ENCODE data around the gene TLCD2. TPM values are rescaled to one million over a fixed set of nuclear protein-coding genes. Genes with fewer than 3 reads are reported as not detected.
A peak's percentile ranks its signal among the peaks of the same experiment; 100 is the strongest.

TLCD2 gene
- total RNA-seq, 1 donor from 2014 or later = 8.6 TPM

DNA sequence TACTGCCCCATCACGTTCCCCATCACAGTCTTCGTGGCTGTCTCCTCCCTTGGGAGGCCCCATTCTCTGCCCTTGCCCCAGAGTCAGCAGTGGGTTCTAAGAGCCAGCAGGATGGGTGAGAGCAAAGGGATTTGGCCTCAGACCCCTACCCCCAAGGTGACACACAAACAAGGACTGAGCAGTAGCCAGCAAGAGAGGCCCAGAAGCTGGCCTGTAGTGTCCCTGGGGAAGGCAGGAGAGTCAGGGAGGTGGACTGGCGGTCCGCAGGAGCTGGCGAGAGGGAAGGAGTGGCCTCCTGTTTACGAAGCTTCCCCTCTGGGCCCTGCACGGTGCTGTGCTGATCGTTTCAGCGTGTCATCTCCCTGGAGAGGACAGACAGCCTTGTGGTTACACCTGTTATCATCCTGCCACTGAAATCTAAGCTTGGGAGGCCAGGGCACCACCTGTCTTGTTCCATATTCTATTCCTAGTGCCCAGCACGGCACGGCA lies 22.7 kb upstream of the TLCD2 start:
- peaks cover 15% of the 10 kb centered on the region for H3K4me1 Mint-ChIP-seq
- DNase-seq (ENCODE audit: low spot score in 2 of 2, unreplicated experiment in 2 of 2) = no peak
- H3K36me3 Mint-ChIP-seq = peaks cover 14% of the 10 kb centered on the region
- no peak overlapping the region for H3K4me3 Mint-ChIP-seq
- TF ChIP-seq, protein P1, sequence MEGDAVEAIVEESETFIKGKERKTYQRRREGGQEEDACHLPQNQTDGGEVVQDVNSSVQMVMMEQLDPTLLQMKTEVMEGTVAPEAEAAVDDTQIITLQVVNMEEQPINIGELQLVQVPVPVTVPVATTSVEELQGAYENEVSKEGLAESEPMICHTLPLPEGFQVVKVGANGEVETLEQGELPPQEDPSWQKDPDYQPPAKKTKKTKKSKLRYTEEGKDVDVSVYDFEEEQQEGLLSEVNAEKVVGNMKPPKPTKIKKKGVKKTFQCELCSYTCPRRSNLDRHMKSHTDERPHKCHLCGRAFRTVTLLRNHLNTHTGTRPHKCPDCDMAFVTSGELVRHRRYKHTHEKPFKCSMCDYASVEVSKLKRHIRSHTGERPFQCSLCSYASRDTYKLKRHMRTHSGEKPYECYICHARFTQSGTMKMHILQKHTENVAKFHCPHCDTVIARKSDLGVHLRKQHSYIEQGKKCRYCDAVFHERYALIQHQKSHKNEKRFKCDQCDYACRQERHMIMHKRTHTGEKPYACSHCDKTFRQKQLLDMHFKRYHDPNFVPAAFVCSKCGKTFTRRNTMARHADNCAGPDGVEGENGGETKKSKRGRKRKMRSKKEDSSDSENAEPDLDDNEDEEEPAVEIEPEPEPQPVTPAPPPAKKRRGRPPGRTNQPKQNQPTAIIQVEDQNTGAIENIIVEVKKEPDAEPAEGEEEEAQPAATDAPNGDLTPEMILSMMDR (IDR thresholded peaks at IDR 0.05; ENCODE audit: unreplicated experiment) = no peak
- H3K27ac Mint-ChIP-seq = no peak overlapping the region
- no peaks in the 10 kb centered on the region for H3K9me3 Mint-ChIP-seq
- H3K27me3 Mint-ChIP-seq (ENCODE audit: low read depth) = no peaks in the 10 kb centered on the region

DNA sequence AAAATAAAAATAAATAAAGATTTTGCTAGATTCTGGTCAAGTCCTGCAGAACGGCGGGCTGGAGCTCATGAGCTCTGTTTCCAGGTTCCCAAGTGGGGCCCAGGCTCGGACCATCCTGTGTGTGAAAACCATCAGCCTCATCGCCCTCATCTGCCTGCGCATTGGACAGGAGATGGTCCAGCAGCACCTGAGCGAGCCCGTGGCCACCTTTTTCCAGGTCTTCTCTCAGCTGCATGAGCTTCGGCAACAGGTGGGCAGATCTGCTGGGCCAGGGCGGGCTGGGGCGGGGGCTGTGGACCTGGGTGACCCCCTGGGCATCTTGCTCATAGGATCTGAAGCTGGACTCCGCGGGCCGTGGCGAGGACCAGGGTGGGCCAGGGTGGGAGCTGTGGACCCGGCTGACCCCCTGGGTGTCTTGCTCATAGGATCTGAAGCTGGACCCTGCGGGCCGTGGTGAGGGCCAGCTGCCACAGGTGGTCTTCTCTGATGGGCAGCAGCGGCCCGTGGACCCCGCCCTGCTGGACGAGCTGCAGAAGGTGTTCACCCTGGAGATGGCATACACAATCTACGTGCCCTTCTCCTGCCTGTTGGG lies 22.2 kb upstream of the TLCD2 start:
- no peak for DNase-seq (ENCODE audit: low spot score in 2 of 2, unreplicated experiment in 2 of 2)
- no peak overlapping the region for H3K4me3 Mint-ChIP-seq
- H3K36me3 Mint-ChIP-seq = peaks cover 14% of the 10 kb centered on the region
- H3K27me3 Mint-ChIP-seq (ENCODE audit: low read depth) = no peaks in the 10 kb centered on the region
- TF ChIP-seq, protein P1 (IDR thresholded peaks at IDR 0.05; ENCODE audit: unreplicated experiment) = no peak
- no peaks in the 10 kb centered on the region for H3K9me3 Mint-ChIP-seq
- H3K4me1 Mint-ChIP-seq = peaks cover 15% of the 10 kb centered on the region
- H3K27ac Mint-ChIP-seq = no peak overlapping the region

DNA sequence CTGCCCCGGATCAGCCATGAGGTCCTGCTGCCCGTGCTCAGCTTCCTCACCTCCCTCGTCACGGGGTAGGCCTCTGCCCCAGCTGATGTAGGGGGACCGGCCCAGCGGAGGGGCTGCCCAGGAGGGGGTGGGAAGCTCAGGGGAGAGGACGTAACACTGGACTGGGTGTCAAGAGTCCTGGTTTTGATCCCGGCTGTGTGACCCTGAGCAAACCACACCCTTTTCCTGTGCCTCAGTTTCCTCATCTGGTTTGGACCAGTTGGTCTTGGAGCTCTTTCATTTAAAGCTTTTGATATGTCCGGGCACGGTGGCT lies 21.0 kb upstream of the TLCD2 start:
- TF ChIP-seq, protein P1 (IDR thresholded peaks at IDR 0.05; ENCODE audit: unreplicated experiment) = no peak
- H3K4me1 Mint-ChIP-seq = peaks cover 8% of the 10 kb centered on the region
- no peaks in the 10 kb centered on the region for H3K27me3 Mint-ChIP-seq (ENCODE audit: low read depth)
- H3K36me3 Mint-ChIP-seq = peaks cover 12% of the 10 kb centered on the region
- no peaks in the 10 kb centered on the region for H3K9me3 Mint-ChIP-seq
- H3K27ac Mint-ChIP-seq = no peak overlapping the region
- DNase-seq (ENCODE audit: low spot score in 2 of 2, unreplicated experiment in 2 of 2) = no peak
- H3K4me3 Mint-ChIP-seq = no peak overlapping the region

DNA sequence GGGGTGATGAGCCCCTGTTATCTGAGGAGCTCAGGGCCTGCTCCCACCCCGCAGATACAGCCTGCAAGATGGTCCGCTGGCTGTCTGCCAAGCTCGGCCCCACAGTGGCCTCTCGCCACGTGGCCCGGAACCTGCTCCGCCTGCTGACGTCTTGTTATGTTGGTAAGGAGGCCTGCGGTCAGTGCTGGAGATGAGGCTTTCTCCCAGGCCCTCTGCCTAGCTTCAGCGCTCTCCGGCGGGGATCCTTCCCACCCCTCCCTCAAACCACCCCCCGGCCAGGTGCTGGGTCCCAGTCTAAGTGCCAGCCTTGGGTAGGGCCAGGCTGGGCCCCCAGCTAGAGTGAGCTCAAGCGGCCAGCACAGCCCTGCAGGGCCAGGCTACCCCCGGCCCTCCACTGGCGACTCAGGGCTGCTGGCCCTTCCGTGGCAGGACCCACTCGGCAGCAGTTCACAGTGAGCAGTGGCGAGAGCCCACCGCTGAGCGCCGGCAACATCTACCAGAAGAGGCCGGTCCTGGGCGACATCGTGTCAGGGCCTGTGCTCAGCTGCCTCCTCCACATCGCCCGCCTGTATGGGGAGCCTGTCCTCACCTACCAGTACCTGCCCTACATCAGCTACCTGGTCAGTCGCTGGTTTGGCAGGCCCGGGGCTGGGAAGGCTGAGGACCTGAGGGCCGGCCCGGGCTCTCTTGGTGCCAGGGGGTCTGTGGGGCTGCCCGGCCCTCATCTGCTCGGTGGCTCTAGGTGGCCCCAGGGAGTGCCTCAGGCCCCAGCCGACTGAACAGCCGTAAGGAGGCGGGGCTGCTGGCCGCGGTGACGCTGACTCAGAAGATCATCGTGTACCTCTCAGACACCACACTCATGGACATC lies 20.4 kb upstream of the TLCD2 start:
- Mint-ChIP-seq H3K27me3 (ENCODE audit: low read depth) (no peaks in the 10 kb centered on the region), H3K36me3 (peaks cover 12% of the 10 kb centered on the region), H3K9me3 (no peaks in the 10 kb centered on the region), H3K4me3 (no peak overlapping the region), H3K27ac (peak overlapping the region; percentile 34), H3K4me1 (peaks cover 7% of the 10 kb centered on the region)
- TF ChIP-seq, protein P1 (IDR thresholded peaks at IDR 0.05; ENCODE audit: unreplicated experiment) = no peak
- peak in 1 of 2 experiments; percentile 65 for DNase-seq (ENCODE audit: low spot score in 2 of 2, unreplicated experiment in 2 of 2)

DNA sequence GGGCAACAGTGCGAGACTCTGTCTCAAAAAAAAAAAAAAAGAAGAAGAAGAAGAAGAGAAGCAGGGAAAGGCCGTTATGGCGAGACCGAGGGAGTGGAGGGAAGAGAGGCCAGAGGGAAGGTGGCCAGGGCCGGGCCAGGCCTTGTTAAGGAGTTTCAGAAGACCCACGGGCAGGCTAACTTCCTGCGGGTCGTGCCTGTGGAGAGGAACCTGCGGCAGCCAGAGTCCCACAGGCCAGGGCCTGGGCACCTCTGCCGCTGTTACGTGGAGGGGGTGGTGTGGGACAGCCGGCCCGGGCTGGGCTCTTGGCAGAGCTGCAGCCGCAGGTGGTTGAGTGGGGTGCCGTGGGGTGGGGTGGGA lies 19.8 kb upstream of the TLCD2 start:
- H3K27ac Mint-ChIP-seq = peak overlapping the region; percentile 64
- no peaks in the 10 kb centered on the region for H3K27me3 Mint-ChIP-seq (ENCODE audit: low read depth)
- H3K9me3 Mint-ChIP-seq = no peaks in the 10 kb centered on the region
- no peak for DNase-seq (ENCODE audit: low spot score in 2 of 2, unreplicated experiment in 2 of 2)
- H3K4me3 Mint-ChIP-seq = no peak overlapping the region
- TF ChIP-seq, protein P1 (IDR thresholded peaks at IDR 0.05; ENCODE audit: unreplicated experiment) = no peak
- peaks cover 12% of the 10 kb centered on the region for H3K36me3 Mint-ChIP-seq
- peaks cover 12% of the 10 kb centered on the region for H3K4me1 Mint-ChIP-seq
